Nephron progenitor cell (in vitro differentiated cells): ENCODE data around the gene DUSP19.
A peak's percentile ranks its signal among the peaks of the same experiment; 100 is the strongest.

Source experiments
- DNase-seq: peaks from one replicate; pipeline ENCODE4 v3.0.0; 2021
- H3K27ac Mint-ChIP-seq: 2 replicates; pipeline ENCODE4 v1.8.0; 2021; ENCODE audit warnings: mild to moderate bottlenecking, moderate library complexity, mixed read lengths
- H3K27me3 Mint-ChIP-seq: 2 replicates; pipeline ENCODE4 v1.8.0; 2021; ENCODE audit warnings: mild to moderate bottlenecking, low read depth, mixed read lengths; ENCODE audit not compliant: poor library complexity
- H3K36me3 Mint-ChIP-seq: 2 replicates; pipeline ENCODE4 v1.8.0; 2021; ENCODE audit warnings: low read depth, mixed read lengths
- H3K4me1 Mint-ChIP-seq: 2 replicates; pipeline ENCODE4 v1.8.0; 2021; ENCODE audit warnings: mixed read lengths
- H3K4me3 Mint-ChIP-seq: 2 replicates; pipeline ENCODE4 v1.8.0; 2021; ENCODE audit warnings: mild to moderate bottlenecking, moderate library complexity, mixed read lengths
- H3K9me3 Mint-ChIP-seq: 2 replicates; pipeline ENCODE4 v1.8.0; 2021; ENCODE audit warnings: mild to moderate bottlenecking, moderate library complexity, mixed read lengths
- TF ChIP-seq, protein P1 (sequence below): fragments of 200-600 bp; sonication (generic); IDR thresholded peaks from 2 replicates; pipeline ENCODE4 v1.5.0; 2021; ENCODE audit warnings: antibody characterized with exemption

The DUSP19 gene

DNA sequence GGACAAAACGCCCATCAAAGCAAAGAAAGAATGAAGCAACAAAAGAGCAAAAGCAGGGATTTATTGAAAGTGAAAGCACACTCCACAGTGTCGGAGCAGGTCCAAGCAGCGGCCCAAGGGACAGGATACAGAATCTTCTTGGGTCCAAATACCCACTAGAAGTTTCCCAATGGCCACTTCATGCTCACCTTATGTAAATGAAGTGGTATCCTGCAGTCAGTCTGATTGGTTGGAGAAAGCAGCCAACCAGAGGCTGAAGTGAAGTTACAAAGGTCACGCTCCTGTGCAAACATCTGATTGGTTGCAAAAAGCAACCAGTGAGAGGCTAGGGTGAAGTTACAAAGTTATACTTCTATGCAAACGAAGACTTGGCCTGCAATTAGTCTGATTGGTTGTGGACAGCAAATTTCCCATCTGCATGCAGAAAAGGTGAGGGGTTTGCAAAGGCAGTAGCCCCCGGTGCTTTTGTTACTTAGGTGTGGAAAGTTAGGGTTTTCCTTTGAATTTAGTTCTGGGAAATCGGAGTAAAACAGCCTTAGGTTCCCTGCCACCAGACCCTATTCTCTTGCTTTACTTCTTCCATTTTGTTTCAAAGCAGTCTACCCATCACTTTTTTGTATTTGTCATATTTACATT is 12.9 kb downstream of the DUSP19 start:
- TF ChIP-seq, protein P1, sequence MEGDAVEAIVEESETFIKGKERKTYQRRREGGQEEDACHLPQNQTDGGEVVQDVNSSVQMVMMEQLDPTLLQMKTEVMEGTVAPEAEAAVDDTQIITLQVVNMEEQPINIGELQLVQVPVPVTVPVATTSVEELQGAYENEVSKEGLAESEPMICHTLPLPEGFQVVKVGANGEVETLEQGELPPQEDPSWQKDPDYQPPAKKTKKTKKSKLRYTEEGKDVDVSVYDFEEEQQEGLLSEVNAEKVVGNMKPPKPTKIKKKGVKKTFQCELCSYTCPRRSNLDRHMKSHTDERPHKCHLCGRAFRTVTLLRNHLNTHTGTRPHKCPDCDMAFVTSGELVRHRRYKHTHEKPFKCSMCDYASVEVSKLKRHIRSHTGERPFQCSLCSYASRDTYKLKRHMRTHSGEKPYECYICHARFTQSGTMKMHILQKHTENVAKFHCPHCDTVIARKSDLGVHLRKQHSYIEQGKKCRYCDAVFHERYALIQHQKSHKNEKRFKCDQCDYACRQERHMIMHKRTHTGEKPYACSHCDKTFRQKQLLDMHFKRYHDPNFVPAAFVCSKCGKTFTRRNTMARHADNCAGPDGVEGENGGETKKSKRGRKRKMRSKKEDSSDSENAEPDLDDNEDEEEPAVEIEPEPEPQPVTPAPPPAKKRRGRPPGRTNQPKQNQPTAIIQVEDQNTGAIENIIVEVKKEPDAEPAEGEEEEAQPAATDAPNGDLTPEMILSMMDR = no peak
- H3K36me3 Mint-ChIP-seq = peaks cover 8% of the 10 kb centered on the region
- no peak overlapping the region for H3K27ac Mint-ChIP-seq
- H3K4me1 Mint-ChIP-seq = no peaks in the 10 kb centered on the region
- H3K9me3 Mint-ChIP-seq = no peaks in the 10 kb centered on the region
- H3K4me3 Mint-ChIP-seq = no peak overlapping the region
- no peak for DNase-seq
- peaks cover 3% of the 10 kb centered on the region for H3K27me3 Mint-ChIP-seq

DNA sequence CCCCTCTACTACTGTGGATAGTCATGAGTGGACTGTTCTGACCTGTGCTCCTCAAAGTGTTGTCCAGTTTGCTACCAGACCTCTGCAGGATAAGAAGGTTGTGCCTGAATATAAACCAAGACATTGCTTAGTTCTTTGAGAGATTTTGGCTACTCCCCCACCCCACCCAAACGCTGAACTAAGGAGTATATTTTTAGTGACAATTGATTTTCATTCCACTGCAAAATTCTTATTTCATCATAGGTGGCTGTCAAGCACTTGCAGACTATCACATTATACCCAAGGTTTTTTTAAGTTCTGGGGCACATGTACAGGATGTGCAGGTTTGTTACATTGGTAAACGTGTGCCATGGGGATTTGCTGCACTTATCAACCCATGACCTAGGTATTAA is 13.4 kb downstream of the DUSP19 start:
- TF ChIP-seq, protein P1 = no peak

DNA sequence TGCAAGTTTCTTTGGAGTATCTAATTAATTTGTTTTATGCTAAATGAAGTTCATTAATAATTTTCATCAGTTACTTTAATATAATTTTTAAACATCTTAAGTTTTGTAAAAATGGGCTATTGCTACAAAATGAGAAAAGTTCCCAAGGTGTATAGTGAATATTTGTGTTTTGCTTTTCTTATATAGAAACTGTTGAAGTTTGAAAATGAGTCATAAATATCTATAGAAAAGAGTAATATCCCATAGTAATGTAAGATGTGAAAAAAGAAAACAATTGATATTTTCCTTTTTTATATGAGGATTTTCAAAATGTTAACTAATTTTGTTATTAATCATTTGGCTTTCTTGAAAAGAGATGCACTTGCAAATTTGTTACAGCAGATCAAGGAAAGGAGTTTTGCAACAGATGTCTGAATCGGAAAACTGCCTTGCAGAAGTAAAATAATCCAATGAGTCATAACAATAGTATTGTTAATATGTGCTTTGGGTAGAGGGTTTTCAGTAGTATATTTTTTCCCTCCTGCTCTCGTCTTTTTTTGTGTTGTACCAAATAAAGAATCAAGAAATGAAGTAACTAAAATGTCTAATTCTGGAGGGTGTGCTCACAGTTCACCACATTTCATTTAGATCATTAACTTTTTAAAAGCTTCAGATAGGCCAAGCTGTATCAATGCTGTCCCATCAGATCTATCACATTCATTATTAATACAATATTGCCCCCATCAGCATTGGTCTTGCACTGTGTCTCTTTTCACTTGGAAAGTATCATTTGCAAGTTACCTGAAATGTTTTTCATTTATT is 15.5 kb downstream of the DUSP19 start:
- no peaks in the 10 kb centered on the region for H3K4me1 Mint-ChIP-seq
- no peak for DNase-seq
- no peaks in the 10 kb centered on the region for H3K9me3 Mint-ChIP-seq
- H3K4me3 Mint-ChIP-seq = no peak overlapping the region
- H3K36me3 Mint-ChIP-seq = peaks cover 8% of the 10 kb centered on the region
- TF ChIP-seq, protein P1 = no peak
- H3K27me3 Mint-ChIP-seq = peaks cover 3% of the 10 kb centered on the region
- H3K27ac Mint-ChIP-seq = no peak overlapping the region

More for the DNA sequence above, 13.4 kb downstream of the DUSP19 start:
- no peak overlapping the region for H3K4me3 Mint-ChIP-seq
- H3K4me1 Mint-ChIP-seq = no peaks in the 10 kb centered on the region
- no peaks in the 10 kb centered on the region for H3K9me3 Mint-ChIP-seq
- no peak overlapping the region for H3K27ac Mint-ChIP-seq
- DNase-seq = no peak
- peaks cover 8% of the 10 kb centered on the region for H3K36me3 Mint-ChIP-seq
- peaks cover 3% of the 10 kb centered on the region for H3K27me3 Mint-ChIP-seq

DNA sequence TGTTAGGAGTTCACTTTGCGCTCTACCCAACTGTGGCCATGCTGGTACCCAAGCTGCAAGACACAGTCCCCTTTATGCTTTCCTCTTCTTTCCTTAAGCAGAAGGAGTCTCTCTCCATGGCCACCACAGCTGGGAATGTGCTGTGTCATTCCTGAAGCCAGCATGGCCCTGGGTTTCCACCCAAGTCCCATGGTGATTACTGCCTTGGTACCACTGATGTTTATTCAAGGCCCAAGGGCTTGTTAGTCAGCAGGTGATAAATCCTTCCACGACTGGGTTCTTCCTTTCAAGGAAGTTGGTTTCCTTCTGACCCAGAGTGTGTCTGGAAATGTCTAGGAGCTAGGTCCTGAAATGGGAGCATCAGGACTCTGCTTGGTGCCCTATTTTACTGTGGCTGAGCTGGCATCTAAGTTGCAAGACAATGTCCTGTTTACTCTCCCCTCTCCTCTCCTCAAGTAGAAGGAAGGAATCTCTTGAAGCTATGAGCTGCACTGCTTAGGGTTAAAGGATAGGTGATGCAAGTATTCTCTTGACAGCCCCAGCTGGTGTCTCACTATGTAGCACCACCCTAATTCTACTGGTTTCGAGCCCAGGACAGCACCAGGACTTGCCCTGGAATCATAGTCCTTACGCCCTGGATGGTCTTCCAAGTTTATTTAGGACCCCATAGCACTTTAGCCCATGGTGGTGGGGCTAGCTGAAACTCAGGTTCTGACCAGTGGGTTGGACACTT is 27.0 kb downstream of the DUSP19 start:
- Mint-ChIP-seq H3K27me3 (no peaks in the 10 kb centered on the region), H3K4me3 (no peak overlapping the region), H3K9me3 (peaks cover 9% of the 10 kb centered on the region), H3K27ac (peak overlapping the region; percentile 45), H3K4me1 (no peaks in the 10 kb centered on the region), H3K36me3 (no peaks in the 10 kb centered on the region)
- TF ChIP-seq, protein P1 = no peak
- DNase-seq = no peak

DNA sequence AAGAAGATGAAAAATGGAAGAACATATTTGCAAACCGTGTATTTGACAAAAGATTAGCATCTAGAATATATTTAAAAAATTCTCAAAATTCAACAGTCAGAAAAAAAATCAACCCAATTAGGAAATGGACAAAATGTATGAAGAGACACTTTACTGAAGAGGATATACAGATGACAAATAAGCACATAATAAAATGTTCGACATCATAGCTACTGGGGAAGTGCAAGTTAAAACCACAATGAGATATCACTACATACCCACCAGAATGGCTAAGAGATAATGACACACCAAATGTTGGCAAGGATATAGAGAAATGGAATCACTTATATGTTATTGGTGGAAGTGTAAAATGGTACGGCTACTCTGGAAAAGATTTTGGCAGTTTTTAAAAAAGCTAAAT is 34.0 kb downstream of the DUSP19 start:
- Mint-ChIP-seq H3K9me3 (no peaks in the 10 kb centered on the region), H3K27me3 (peaks cover 19% of the 10 kb centered on the region), H3K4me3 (no peak overlapping the region), H3K36me3 (no peaks in the 10 kb centered on the region), H3K27ac (no peak overlapping the region), H3K4me1 (no peaks in the 10 kb centered on the region)
- TF ChIP-seq, protein P1 = no peak
- no peak for DNase-seq
